GM18858 (cell line): Measurements from ENCODE around the gene DENND1A.

Experiments used
- ATAC-seq: cut with Tn5 transposase; IDR thresholded peaks from one replicate; pipeline ENCODE4 v1.9.1; 2021; ENCODE audit not compliant: unreplicated experiment

DENND1A gene

DNA sequence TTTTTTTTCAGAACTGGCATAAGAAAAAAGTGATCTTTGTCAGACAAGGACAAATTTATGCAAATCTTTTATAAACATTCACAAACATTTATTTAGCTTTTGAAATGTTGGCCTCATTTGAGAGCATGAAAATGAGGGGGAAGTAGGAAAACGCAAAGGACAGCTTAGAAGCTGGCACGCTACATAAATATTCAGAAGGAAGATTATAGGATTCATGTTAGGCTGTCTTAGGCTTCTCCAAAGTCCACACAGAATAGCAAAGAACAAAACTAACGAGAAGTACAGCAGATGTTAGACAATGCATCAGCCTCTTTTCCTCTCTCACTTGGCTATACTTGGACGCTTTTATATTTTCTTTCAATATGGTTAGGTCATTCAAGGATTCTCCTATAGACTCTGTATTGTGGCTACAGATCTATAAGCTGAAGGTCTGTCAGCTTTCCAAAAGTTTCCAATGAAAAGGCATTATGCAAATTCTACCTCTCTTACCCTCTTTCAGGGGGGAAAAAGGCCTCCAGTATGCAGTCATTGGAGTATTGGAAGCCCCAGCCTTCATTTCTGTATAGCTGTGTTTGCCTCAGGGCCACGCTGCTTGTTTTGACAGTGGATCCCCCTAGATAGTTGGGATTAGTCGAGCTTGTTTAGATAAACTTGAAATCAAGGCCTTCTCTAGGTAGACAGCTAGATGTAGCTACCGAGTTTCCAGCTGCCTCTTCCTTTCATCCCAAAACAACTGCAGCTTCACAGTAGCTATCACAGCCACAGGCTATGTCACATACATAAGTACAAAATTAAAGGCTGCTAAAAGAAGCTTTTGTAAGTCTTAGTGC lies 153.0 kb downstream of the DENND1A start:
- no peak for ATAC-seq

DNA sequence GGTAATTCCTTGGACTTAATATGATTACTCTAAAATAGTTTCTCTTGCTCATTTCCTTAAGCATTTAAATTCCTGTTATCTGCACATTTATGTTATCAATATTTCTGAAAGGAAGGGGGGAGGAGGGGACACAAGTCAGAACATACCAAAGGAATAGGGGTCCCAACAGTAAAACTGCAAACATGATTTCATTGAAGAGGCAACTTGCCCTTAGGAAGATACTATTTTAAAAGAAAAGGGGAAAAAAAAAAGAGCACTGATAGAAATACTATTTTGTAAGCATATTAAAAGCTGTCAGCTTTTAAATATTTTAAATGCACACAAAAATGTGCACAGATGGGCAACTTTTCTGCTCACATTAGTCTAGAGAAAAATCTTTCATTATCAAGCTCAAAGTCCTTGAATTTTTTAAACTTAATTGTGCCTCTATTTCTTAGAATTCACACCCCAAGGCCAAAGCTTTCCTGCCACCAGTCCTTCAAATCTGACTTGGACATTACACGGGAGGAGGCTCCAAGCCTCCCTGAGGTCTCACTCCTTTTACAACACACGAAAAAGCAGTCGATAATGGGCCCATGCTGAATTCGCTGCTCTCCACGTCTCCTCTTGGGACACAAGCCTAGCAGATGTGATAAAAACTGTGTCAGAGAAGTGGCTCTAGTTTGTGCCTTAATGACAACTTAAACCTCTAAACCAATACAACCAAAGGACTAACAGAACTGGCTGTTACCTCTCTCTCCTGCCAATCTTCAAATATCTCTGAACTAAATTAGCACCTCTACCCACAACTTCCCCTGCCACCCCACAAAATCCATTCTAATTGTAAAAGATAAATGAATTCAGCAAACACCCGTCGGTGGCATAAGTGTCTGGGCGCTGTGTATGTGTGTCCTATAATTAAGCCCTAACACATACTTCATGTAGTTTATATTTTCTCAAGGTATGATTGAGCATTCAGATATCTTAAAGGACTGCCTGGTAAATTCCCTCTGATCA lies 154.3 kb downstream of the DENND1A start:
- no peak for ATAC-seq

DNA sequence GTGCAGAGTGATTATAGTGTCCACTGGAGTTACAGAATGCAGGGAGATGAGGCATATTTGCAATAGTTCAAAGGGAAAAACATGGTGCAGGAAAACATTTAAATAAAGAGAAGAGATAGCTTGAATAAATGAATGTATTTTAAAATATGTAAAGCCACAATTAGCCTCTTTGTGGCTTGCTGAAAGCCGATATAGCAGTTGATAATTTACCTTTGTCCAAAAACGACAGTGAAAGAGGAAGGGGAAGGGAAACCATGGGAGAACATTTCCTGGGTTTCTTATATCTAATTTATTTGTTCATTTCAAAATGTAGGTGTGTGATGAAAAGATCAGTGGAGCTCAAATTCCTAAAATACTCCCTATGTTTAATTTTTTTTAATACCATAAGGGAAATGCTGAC lies 156.1 kb downstream of the DENND1A start:
- no peak for ATAC-seq

DNA sequence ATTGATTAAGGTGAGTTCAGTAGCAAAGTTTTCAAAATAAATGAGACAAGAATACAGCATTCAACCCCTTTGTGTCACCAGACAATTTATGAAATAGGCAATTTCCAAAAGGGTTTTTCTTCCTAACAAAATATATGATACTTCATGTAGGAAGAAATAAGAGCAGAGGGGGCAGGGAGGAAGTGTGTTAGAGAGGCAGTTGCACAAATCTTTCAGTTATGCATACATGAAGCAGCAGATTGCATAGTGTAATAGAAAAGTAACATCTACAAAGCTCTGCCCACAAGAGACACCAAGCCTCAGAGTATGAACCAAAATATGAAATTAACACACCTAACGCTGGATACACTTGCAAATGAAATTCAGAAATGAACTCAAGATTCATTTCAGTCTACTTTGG lies 157.0 kb downstream of the DENND1A start:
- ATAC-seq: no peak

DNA sequence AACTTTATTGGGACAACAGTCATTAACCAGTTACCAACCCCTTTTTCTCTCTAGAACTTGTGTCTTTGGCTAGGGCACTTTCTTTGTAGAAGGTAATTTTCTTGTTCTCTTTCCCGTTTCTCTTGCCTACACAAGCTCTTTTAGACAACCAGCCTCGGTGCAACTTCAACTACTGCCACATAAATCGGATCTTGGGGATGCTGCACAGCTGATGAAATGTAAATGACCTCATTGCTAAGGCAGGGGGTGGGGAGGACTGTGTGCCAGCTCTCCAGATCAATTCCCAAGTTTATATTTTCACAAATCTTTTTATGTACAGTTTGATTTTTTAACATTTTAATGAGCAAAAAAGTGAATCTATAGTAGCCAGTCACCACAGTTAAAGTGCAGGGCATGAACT lies 157.6 kb downstream of the DENND1A start:
- ATAC-seq: no peak

DNA sequence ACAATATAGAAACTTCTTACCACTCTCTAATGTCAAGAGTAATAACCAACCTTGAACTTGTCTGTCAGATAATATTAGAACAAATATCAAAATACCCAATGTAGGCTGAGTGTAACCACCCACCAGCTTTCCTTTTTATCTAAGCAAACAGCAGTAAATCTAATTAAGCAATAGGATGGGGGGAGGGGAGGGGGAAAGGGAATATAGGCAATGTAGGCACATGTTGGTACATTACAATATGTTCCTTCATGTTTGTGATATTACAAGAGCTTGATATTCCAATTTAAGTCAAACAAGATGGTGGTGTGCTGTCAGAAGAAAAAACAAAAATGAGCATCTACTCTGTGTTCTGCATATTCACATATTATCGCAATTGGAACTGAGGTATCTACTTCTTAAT lies 158.2 kb downstream of the DENND1A start:
- no peak for ATAC-seq

DNA sequence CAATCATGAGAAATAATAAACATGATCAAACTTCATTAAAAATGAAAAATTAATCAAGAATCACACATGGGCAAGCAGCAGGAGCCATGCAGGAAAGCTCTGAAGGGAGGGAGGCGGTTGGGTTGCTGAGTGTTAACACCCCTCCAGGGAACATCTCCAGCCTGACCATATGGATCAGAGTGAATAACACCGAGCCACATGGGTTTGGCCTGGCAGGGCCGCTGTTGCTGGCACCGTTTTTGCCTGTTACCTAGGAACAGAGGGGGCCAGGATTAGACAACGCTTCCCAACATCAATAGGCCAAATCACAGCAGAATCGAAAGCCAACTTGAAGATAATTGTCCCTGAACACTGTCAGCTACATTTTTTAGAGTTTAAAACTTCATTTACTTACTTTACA lies 160.2 kb downstream of the DENND1A start:
- ATAC-seq: no peak

DNA sequence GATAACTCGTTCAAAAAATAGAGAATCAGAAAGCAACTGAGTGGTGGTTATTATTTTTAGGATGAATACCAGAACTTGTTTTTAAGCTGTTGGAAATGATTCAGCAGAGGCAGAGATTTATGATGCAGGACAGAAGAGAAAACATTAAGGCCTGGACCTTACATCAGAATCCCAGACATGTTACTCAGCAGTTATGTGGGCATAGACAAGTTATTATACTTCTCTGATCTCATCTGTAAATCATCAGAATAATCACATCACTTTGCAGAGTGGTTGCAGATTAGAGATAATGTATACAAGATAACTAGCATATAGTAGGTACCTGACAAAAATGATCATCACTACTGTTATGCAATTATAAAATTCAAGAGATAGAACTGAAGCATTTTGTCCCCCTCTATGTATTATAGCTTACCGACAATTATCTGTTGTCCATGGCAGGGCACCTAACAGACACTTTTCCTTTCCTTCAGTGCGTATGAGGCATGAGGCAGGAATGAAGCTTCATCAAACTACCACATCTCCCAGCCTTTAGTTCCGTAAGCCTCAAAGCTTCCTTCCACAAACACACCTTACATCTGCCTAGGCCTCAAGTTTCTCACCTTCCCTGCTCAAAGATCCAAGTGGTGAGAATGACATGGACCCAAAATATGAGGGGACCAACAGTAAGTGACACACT lies 165.9 kb downstream of the DENND1A start:
- ATAC-seq: no peak

DNA sequence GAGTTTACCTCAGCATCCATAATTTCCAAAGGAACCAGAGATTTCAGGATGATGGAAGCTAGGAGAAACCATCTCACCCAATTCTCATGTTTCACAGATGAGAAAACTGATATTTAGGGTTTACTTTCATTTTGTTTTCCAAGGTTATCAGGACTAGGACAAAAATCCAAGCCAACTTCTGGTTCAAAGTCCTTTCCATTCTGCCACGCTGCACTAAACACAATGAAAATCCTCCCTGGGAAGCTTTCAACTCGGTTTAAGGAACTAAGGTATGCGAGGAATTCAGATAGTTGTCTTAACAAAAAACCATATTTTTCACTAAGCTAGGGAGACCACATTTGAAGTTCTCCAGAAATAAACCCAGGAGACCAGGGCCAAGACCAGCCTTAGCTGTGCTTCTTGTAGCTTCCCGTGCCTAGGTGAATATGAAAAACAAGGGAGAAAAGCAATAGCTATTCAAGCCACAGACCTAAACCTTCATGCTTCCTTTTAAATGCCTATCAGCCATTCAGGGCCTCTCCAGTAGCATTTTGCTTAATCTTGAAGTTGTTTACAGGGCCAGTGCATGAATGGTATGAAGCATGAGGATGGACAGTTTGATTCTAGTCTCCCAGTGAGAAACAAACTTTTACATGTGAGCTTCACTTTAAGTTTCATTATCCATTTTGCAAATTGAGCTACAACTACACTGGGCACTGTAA lies 167.9 kb downstream of the DENND1A start:
- no peak for ATAC-seq

DNA sequence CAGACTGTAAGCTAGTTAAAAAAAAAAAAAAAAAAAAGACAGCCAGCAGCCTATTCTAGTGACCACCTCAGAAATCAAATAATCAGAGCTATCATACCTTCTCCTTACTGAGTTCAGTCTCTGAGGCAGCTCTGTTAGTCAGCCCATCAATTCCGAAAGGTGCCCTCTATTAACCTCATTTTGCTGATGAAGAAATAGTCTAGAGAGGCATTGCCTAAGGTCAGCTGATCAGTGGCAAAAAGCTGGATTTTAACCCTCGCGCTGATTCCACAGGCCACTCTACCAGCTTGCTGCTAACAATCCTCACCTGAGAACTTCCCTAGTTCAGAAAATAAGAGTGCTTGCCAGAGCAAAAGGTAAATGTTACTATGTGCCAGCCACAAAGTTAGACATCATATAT lies 172.0 kb downstream of the DENND1A start:
- no peak for ATAC-seq

DNA sequence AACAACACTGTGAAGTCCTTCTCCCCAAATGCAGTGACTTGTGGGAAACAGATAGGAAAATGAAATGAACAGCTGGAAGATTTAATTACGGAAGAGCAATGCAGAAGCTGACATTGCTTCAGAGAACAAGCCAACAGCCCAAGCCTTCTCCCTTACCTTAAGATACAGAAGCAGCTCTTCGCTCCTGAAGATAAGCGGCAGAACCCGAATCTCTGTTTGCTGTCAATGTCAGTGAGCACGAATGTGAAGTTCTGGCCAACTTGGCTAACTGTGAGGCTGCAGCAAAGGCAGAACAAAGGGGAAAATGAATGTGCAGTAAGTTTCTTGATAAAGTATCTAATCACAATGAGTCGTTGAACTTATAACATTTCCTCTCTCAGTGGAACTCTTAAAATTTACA lies 172.4 kb downstream of the DENND1A start:
- ATAC-seq: no peak

DNA sequence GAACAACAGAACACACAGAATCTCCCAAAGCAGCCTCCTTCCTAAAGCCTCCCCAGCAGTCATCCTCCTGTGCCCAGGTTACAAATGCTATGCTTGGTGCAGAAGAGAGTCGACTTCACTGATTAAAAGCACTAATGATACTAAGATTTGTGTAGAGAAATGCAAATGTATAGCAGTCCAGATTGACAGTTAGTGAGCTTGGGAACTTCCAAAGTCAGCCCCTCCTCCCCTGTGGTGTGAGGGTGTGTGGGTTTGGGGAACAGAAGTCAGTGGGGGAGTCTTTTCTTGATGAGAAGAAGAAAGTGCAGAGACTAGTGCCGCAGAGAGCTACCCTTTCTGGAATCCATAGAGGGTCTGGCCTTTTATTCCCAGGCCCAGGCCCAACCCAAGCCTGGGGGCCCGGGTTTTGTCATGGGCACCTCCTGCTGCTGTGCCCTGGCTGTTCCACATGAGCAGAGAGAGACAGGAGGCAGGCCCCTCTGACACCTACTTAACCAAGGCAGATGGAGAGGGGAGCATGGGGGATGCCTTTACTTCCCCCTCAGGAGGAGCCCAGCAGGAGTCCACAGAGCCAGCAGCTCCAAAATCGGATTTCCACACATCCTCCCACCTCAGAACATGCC lies 173.3 kb downstream of the DENND1A start:
- ATAC-seq: no peak

DNA sequence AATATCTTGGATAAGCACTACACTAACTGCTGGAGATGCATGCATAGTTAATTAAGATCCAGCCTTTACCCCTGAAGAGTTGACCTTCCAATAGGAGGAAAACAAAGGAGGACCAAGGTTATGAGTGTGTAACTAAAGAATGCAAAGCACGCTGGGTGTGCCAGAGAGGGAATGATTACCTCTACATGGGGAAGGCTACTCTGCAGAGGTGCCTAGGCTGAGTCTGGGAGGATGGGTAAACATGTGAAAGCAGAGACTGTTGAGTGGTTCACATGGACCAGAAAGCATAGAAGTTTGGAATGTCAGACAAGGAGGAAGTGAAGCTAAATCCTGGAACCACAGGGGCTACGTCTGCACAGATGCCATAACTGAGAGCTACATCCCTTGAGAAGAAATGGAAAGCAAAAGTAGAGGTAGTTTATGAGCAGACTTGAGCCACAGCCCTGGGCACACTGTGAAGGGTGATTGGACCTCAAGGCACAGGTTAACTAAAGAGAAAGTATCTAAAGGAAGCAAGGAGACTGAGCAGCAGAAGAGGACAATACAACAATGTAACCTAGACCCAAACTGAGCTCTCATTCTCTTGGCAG lies 176.2 kb downstream of the DENND1A start:
- no peak for ATAC-seq

DNA sequence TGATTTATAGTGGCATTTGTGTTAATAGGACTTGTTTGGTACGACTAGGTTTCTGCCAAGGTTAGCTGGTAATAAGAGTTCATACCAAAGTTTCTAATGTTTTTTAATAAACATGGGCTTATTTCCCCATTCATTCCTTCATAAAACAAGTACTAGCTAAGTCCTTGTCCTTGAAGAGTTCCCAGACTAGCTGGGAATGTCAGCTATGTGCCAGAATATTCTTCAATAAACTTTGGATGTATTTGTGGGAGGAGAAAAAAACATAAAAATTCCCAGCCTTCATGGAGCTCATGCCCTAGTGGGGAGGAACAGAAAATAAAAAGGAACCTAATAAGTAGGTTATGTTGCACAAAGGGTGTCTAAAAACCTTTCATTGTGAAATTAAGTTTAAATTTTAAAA lies 176.9 kb downstream of the DENND1A start:
- no peak for ATAC-seq

DNA sequence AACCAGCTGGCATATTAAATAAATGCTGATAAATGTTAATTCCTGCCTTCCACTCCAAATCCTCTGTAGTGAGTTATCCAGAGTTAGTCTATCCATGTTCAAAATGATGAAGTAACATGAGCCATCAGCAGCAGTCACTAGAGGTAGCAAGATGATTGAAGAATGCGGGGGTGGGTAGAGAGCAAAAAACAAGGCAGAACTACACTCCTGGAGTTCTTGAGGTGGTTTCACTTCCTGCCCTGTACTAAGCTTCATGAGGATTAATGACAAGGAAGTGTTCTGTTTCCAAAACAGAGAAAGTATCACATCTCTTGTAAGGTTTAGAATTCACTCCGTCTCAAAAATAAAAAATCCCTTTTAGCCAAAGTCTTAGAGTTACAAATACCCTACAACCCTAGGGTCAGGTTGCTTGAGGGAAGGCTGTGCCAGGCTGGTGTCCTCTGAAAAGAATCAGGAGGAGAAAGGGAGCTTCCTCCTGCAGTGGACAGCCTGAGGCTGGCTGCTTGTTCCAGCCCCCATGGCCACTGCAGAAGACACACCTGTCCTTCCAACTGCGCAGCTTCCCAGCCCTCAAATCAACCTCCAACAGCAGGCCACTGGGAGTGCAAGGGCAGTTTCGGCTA lies 180.2 kb downstream of the DENND1A start:
- peak; percentile 64 for ATAC-seq

DNA sequence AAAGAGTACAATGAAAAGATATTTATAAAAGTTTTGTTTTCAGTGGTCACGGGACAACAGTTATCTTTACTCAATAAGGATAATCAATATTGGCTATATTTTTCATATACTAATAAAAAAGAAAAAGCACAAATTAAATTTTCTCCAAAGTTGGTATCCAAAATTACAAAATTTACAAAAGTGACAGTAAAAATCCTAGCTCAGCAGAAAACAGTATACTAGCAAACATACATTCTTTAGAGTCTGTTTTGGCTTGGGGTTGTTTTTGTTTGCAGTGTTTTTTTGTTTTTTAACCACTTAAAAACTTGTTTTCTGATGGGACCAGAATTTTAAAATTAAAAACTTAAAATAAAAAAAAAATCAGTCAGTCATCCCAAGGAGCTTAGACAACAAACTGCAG lies 183.2 kb downstream of the DENND1A start:
- no peak for ATAC-seq

DNA sequence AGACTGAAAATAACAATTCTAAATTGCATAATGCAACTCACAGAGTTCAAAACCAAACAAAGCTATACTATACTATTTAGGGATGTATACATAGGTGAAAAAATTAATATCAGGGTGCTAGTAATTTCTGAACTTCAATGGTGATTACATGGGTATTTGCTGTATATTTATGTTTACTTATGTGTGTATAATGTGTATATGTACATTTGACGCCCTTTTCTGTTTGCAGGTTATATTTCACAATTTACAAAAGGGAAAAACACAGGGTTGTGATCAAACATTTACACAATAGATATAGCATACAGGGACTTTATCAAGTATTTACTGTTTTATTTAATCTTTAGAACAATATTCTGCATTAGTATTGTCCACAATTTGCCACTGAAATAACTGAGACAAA lies 184.0 kb downstream of the DENND1A start:
- no peak for ATAC-seq

DNA sequence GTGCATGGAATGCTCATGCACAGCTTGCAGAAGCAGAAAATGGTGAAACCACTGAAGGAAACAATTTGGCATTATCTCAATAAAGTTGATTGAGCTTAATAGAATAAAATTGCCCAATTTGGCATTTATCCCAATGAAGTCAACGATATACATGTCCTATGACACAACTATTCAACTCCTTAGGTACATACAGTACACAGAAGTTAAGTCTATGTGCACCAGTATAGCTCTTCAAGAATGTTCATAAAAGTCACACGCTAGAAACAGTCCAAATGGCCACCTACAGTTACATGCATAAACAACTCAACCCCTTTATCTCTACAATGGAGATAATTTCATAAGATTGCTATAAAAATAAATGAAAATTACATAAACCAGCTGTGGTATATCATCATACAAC lies 184.5 kb downstream of the DENND1A start:
- ATAC-seq: no peak

DNA sequence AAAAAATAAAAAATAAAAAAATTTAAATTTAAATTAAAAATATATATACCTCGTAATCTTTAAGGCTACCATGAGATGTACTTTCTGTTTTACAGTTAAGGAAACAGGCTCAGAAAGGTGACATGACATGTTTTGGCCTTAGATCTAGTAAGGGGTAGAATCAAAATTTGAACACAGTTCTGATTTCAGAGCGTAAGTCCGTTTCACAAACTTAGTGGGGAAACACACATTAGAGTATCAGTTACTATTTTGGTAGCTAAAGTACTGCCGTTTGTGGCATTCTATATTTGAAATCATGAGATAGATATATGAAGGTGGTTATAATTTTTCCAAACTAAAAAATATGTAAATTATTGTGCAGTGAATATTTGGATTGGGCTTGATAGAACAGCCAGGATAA lies 186.2 kb downstream of the DENND1A start:
- no peak for ATAC-seq
